Upper lobe of left lung (tissue), 4 donors: ENCODE results near the gene FDX2.

Source experiments
- POLR2A ChIP-seq, 4 donors: fragments of 450-650 bp; IDR thresholded peaks; one replicate each; pipeline ENCODE4 v1.5.1; 2016 to 2017; ENCODE audit warnings: antibody characterized with exemption in 4 of 4, mild to moderate bottlenecking in 2 of 4
- POLR2AphosphoS5 ChIP-seq, 2 donors: sonication (generic); formaldehyde crosslinking; IDR thresholded peaks; one replicate each; pipeline ENCODE4 v1.5.1; 2017; ENCODE audit warnings: antibody characterized with exemption in 2 of 2
- TF ChIP-seq, protein P1 (sequence below), 6 experiments: fragments of 450-650 bp in 4 of 6; fragments of 200-600 bp in 2 of 6; sonication (generic) in 2 of 6; IDR thresholded peaks; one replicate each; pipeline ENCODE4 v1.5.1; 2016 to 2019; ENCODE audit warnings: antibody characterized with exemption in 6 of 6

DNA sequence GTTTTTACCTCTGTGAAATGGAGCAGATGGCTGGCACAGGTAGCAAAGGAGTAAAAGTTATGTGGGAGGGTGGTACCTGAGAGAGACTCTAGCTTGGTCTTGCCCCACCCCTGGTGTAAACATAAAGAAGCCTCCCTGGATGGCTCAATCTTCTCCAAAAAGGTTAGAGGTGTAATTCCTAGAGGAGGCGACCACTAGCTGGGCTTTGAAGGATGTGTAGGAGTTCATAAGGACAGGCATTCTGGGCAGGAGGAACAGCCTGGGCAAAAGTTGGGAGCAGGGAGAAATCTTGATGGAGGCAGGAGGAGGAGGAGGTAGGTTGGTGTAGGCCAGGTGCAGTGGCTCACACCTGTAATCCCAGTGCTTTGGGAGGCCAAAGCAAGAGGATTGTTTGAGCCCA, 36.9 kb downstream of the FDX2 start:
- TF ChIP-seq, protein P1, sequence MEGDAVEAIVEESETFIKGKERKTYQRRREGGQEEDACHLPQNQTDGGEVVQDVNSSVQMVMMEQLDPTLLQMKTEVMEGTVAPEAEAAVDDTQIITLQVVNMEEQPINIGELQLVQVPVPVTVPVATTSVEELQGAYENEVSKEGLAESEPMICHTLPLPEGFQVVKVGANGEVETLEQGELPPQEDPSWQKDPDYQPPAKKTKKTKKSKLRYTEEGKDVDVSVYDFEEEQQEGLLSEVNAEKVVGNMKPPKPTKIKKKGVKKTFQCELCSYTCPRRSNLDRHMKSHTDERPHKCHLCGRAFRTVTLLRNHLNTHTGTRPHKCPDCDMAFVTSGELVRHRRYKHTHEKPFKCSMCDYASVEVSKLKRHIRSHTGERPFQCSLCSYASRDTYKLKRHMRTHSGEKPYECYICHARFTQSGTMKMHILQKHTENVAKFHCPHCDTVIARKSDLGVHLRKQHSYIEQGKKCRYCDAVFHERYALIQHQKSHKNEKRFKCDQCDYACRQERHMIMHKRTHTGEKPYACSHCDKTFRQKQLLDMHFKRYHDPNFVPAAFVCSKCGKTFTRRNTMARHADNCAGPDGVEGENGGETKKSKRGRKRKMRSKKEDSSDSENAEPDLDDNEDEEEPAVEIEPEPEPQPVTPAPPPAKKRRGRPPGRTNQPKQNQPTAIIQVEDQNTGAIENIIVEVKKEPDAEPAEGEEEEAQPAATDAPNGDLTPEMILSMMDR (IDR thresholded peaks at IDR 0.05), result no peak
- TF ChIP-seq POLR2AphosphoS5 (IDR thresholded peaks at IDR 0.05) (no peak), POLR2A (IDR thresholded peaks at IDR 0.05) (no peak)
